Bronchial epithelial cell (primary cell): ENCODE data around the gene WNT9A. TPM values are rescaled to one million over a fixed set of nuclear protein-coding genes. Genes with fewer than 3 reads are reported as not detected.

Experiments
- DNase-seq: peaks from one replicate; pipeline ENCODE4 v3.0.0-alpha.2; 2010; ENCODE audit warnings: low read depth
- FAIRE-seq: peaks from 2 replicates; lab custom pipeline; 2011; peaks lifted over from hg19 to GRCh38; lab: Jason Lieb, UNC
- H3K27me3 ChIP-seq: 2 replicates; pipeline ENCODE4 v1.5.1; 2011; ENCODE audit warnings: low read length; ENCODE audit not compliant: control insufficient read depth, insufficient read depth
- H3K36me3 ChIP-seq: 2 replicates; pipeline ENCODE4 v1.5.1; 2011; ENCODE audit warnings: low read length; ENCODE audit not compliant: control insufficient read depth, insufficient read depth
- H3K4me3 ChIP-seq: 2 replicates; pipeline ENCODE4 v1.5.1; 2011; ENCODE audit warnings: mild to moderate bottlenecking, low read depth, low read length, control low read depth
- CTCF ChIP-seq: IDR thresholded peaks from 2 replicates; pipeline ENCODE4 v1.5.1; 2011; ENCODE audit warnings: mild to moderate bottlenecking, moderate library complexity, low read length, control low read depth, inconsistent platforms; ENCODE audit not compliant: insufficient read depth, severe bottlenecking
- total RNA-seq: library from RNA; depleted of rRNA; stranded (reverse); fragments of >200 nt; gene quantifications from 2 replicates; pipeline ENCODE4 v1.2.1, GENCODE V29; 2014

The WNT9A gene
- total RNA-seq, 1 donor from 2014 or later: 4.2 TPM

DNA sequence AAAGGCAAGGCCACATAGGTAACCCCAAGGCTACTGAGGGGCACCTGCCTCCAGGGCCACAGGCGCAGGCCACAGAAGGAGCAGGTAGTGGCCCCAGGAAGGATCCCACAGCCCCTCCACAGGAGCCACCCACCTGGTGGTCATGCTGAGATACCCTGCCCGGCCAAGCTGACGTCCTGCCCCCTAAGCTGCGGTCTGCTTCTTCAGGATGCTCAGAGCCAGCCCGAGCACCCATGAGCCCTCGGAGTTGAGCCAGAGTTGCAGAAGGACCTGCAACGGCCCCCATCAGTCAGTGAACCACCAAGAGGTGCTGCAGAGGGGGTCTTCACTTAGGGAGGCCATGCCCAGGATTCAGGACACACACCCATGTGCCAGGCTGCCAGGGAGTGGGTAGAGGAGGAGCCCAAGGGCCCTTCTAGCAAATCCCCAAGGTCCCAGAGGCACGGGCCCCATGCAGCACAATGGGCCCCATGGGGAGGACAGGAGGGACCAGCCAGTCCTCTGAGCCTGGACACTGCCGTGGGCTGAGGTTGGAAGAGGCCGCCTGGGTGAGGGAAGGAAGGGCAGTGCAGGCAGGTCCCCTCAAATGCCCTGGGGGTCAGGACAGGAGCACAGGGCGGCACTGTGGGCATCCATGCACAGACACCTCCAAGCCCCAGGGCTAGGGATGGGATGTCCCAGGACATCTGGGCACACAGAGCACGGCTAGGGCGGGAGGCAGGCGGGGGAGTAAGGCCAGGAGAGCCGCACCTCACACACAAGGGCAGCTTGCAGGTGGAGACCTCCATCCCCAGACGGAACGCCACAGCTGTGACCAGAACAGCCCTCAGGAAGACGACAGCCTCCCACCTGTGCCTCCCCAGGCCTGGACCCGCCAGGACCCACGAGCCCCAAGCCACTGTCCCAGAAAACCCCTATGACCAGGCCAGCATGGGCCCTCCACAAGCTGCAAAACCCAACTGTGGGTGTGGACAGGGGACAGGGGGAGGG lies 20.5 kb downstream of the WNT9A start:
- peaks cover 3% of the 10 kb centered on the region for H3K36me3 ChIP-seq
- TF ChIP-seq CTCF: no peak
- DNase-seq (no peak), FAIRE-seq (no peak)
- H3K4me3 ChIP-seq: no peak overlapping the region
- no peaks in the 10 kb centered on the region for H3K27me3 ChIP-seq

- no peak for DNase-seq
- no peak for TF ChIP-seq CTCF
- peaks cover 4% of the 10 kb centered on the region for H3K36me3 ChIP-seq
- H3K27me3 ChIP-seq: no peaks in the 10 kb centered on the region
- FAIRE-seq: no peak
- no peak overlapping the region for H3K4me3 ChIP-seq
These were observed 21.4 kb downstream of the WNT9A start for GRCh38 chr1:227926216-227926791.

DNA sequence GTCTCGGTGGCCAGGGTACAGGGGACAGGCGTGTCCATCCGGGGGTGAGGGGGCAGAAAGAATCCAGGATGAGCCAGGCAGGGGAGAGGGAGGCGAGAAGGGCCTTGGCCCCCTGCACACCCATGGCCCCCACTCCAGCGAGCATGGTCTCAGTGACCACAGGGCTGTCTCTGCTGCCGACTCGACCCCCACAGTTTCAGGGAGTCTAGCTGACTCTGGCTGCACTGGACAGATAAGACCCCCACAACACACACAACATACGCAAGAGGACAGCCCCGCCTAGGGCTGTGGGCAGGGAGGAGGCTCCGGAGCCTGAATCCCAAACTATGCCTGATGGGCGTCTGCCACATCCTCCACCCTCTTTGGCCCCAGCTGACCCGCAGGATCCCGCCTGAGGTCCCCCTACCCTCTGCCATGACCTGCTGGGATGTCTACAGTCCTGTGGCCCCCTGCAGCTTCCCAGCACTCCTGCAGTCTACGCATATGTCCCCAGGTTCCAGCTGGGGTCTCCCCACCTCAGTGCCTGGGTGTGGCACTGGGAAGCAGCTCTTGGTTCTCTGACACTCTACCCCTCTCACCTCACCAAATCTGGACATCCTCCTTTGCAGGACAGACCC lies 22.0 kb downstream of the WNT9A start:
- FAIRE-seq: no peak
- H3K36me3 ChIP-seq: peaks cover 6% of the 10 kb centered on the region
- no peak for DNase-seq
- no peak for TF ChIP-seq CTCF
- H3K4me3 ChIP-seq: no peak overlapping the region
- no peaks in the 10 kb centered on the region for H3K27me3 ChIP-seq

GRCh38 chr1:227924833-227925574 lies 22.7 kb downstream of the WNT9A start:
- DNase-seq (no peak), FAIRE-seq (no peak)
- TF ChIP-seq CTCF: no peak
- H3K4me3 ChIP-seq: no peak overlapping the region
- no peaks in the 10 kb centered on the region for H3K27me3 ChIP-seq
- peaks cover 6% of the 10 kb centered on the region for H3K36me3 ChIP-seq

GRCh38 chr1:227924168-227924832 lies 23.4 kb downstream of the WNT9A start:
- FAIRE-seq (no peak), DNase-seq (no peak)
- H3K27me3 ChIP-seq: no peaks in the 10 kb centered on the region
- no peak overlapping the region for H3K4me3 ChIP-seq
- H3K36me3 ChIP-seq: peaks cover 6% of the 10 kb centered on the region
- TF ChIP-seq CTCF: no peak
